ENCODE results near the gene CXCR5.
A peak's percentile ranks its signal among the peaks of the same experiment; 100 is the strongest.

Gene CXCR5

DNA sequence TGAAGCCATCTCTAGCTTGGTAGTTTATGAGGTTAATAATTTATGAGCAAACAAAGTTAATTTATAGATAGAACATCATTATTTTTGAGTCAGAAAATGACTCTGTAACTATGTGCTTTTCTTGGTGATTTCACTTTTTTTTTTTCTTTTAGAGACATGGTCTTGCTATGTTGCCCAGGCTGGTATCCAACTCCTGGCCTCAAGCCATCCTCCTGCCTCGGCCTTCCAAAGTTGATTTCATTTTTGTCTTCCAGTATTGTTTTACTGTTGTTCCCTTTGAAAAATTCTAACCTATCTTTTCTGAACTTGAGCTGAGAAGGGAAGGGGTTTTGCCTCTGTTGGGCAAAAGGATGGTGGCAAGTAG is 706 bp upstream of the CXCR5 start:
- Histone ChIP-seq H3K4me3 (no peak overlapping the region), H4K20me1 (no peaks in the 10 kb centered on the region), H3K4me1 (peaks cover 11 to 61% (median 29%) of the 10 kb centered on the region in 10 experiments), H3K4me2 (peak overlapping the region; percentile 20 to 64 (median 41); a peak in 17 of 22 replicates), H3K9me3 (replicated peaks in 1 of 11) (no peaks in the 10 kb centered on the region), H3K27me3 (no peaks in the 10 kb centered on the region), H3K27ac (no peak overlapping the region), H3K9ac (no peak overlapping the region), H3K36me3 (no peaks in the 10 kb centered on the region)
- TF ChIP-seq Cebpa-rat (IDR thresholded peaks at IDR 0.05): no peak

DNA sequence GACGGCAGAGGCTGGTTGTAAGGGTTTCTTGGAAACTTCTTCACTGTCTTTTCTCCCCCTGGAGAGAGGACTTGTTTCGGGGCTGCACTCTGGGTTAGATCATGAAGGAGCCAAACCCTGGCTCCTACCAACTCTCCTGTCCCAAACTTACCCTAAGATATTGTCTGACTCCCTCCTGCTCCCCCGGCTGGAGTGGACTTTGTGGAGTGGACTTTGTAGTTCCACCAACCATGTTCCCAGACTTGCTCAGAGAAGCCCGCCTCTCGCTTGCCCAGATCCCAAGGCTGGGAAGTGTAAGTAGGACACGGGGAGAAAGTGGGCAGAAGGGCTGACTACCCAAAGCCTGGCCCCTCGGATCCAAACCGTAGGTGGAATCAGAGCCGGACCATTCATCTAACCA is 1.2 kb downstream of the CXCR5 start:
- H3K4me1 ChIP-seq: peaks cover 11 to 58% (median 29%) of the 10 kb centered on the region in 10 experiments
- TF ChIP-seq Cebpa-rat (IDR thresholded peaks at IDR 0.05): no peak
- no peak overlapping the region for H3K4me3 ChIP-seq
- no peaks in the 10 kb centered on the region for H3K36me3 ChIP-seq
- H3K27me3 ChIP-seq: no peaks in the 10 kb centered on the region
- no peak overlapping the region for H3K9ac ChIP-seq
- no peaks in the 10 kb centered on the region for H3K9me3 ChIP-seq (replicated peaks in 1 of 11)
- no peak overlapping the region for H3K4me2 ChIP-seq
- H4K20me1 ChIP-seq: no peaks in the 10 kb centered on the region; a peak in 1 of 22 replicates
- H3K27ac ChIP-seq: no peak overlapping the region

DNA sequence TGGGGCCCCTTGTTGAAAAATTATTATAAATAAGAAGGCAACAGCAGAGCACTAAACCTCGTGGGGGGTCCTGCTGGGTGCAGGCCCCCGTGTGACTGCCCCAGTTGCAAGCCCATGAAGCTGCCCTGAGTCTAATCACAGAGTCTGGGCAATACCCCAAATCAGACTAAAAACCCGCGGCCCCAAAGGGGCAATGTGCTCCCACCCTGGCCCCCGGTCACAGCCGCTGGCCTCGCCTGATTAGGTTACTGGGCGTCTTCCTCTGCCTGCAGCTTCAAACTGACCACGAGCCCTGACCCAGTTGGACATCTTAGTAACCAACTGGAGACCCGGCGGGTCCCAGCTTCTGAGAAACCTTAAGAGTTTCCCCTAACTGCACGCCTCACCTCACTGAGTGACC is 1.6 kb downstream of the CXCR5 start:
- Histone ChIP-seq H3K9me3 (replicated peaks in 1 of 11) (no peaks in the 10 kb centered on the region), H3K4me2 (no peak overlapping the region), H3K36me3 (no peaks in the 10 kb centered on the region), H4K20me1 (no peaks in the 10 kb centered on the region; a peak in 1 of 22 replicates), H3K4me1 (peaks cover 11 to 58% (median 29%) of the 10 kb centered on the region in 10 experiments), H3K27me3 (no peaks in the 10 kb centered on the region), H3K9ac (no peak overlapping the region), H3K27ac (no peak overlapping the region), H3K4me3 (no peak overlapping the region)
- TF ChIP-seq Cebpa-rat (IDR thresholded peaks at IDR 0.05): no peak

DNA sequence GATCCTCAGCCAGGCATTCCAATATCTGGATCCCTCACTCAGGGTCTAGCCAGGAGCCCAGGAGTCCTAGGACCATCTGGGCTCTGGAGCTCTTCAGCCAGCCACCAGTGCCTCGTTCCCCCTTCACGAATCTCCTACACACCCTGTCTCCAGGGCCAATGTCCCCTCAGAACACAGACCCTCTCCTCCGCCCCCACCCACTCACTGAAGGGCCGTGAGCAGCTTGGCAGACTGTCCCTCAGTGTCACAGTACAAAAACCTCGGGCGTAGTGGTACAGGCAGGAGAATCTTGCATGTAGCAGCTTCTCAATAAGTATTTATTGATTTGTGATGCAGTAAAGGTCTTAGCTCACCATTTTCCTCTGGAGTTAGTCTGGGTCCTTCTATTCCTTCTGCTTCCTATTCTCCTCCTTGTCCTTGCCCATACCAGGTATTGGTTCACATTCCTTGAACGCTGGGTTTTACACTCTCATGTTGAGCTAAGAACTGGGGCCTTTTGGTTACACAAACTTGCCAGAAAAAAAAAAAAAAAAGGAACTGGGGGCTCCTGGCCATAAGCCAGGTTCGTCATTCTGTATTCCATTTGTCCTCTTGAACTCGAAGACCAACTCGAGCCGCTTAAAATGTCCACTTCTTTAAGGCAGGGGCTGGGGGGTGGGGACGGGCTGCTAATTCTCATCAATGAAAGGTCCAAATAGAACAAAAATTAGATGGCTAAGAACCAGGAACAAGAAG is 2.3 kb downstream of the CXCR5 start:
- H3K4me2 ChIP-seq: peak overlapping the region in 6 of 11 experiments; percentile 22 to 63 (median 50); a peak in 11 of 22 replicates

DNA sequence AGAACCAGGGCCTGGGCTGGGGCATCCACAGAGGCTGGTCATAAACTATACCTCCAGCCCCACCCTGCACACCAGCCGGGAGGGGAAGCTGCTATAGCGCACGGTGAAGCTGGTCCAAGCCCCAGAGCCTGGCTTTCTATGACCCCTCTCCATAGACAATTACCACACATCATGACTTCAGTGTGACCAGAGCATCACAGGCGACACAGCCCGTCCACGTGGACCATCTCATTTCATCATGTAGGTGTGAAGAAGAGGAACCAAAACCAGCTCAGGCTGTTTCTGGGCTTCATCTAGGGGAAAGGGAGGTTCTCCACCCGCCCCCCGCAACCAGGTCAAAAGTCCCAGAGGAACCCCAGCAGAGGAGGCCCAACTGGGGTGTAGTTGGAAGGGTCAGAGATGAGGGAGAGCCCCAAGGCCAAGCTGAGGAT is 3.0 kb downstream of the CXCR5 start:
- TF ChIP-seq Cebpa-rat (IDR thresholded peaks at IDR 0.05): no peak
- Histone ChIP-seq H3K4me1 (peaks cover 11 to 50% (median 27%) of the 10 kb centered on the region in 10 experiments), H3K36me3 (no peaks in the 10 kb centered on the region), H3K27ac (no peak overlapping the region), H3K9me3 (replicated peaks in 1 of 11) (no peaks in the 10 kb centered on the region), H3K4me2 (peak overlapping the region; percentile 22 to 63 (median 52)), H4K20me1 (no peaks in the 10 kb centered on the region; a peak in 1 of 22 replicates), H3K9ac (no peak overlapping the region), H3K27me3 (no peaks in the 10 kb centered on the region), H3K4me3 (no peak overlapping the region)

More for the DNA sequence above, 2.3 kb downstream of the CXCR5 start:
- Histone ChIP-seq H3K36me3 (no peaks in the 10 kb centered on the region), H3K27me3 (no peaks in the 10 kb centered on the region), H3K4me1 (peaks cover 11 to 57% (median 29%) of the 10 kb centered on the region in 10 experiments), H3K9ac (no peak overlapping the region), H3K27ac (no peak overlapping the region), H3K4me3 (no peak overlapping the region), H4K20me1 (no peaks in the 10 kb centered on the region; a peak in 1 of 22 replicates), H3K9me3 (replicated peaks in 1 of 11) (no peaks in the 10 kb centered on the region)
- no peak for TF ChIP-seq Cebpa-rat (IDR thresholded peaks at IDR 0.05)

DNA sequence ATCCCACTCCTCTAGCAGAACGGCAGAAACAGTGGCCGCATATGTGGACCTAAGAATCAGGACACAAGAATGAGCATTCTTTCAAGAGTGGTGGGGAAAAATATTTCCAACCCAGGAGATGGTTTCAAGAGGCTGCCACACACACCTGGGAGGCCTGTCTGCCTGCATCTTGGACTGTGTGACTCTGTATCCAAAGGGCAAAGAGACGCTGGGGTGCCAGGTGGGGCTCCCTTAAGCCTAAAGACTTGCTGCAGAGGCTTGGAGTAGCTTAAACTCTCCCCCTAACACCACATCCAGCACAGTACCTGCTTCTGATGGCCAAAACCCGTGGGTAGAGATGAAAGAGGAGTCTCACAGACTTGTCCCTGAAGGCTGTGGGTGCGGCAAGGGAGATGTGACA is 3.5 kb downstream of the CXCR5 start:
- Histone ChIP-seq H3K9me3 (replicated peaks in 1 of 11) (no peaks in the 10 kb centered on the region), H3K27me3 (no peaks in the 10 kb centered on the region), H3K27ac (no peak overlapping the region), H3K4me2 (peak overlapping the region; percentile 22 to 63 (median 52); a peak in 20 of 22 replicates), H3K9ac (no peak overlapping the region), H3K36me3 (no peaks in the 10 kb centered on the region), H4K20me1 (no peaks in the 10 kb centered on the region; a peak in 1 of 22 replicates), H3K4me1 (peaks cover 15 to 45% (median 28%) of the 10 kb centered on the region in 10 experiments), H3K4me3 (no peak overlapping the region)
- no peak for TF ChIP-seq Cebpa-rat (IDR thresholded peaks at IDR 0.05)

DNA sequence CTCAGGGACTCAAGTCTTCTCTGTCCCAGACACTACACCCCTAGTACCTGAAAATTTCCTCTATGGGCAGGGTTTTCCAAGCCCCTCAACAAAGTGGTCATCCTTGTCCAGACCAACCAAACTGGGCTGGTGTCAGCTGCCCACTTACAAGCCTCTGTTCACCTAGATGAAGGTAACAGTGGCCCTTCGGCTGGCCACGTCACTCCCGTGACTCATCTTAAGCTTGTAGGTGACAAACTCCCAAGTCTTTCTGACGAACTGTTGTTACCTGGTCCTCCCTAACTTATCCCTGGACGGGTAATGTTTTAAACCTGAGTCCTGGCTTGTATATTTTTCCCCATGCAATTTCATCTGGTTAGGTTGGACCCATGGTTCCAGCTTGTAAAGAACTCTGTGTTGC is 4.7 kb downstream of the CXCR5 start:
- Histone ChIP-seq H3K27ac (no peak overlapping the region), H3K4me2 (no peak overlapping the region)

DNA sequence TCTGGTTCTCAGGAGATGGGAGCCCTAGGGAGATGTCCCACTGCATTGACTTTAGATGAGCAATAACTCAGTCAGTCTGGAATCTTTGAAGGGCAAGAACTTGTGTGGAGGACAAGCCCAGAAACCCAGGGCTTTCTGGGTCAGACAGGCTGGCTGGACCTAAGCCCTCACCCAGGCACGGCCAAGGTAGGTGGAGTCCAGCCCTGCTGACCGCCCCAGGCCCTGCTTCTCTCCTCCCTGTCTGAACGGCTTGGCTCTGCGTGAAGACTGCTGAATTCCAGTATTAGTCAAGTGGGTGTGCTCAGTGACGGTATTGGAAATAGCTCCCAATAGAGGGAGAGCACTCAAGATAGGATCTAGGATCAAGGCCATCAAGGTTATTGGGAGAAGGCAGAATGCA is 6.1 kb downstream of the CXCR5 start:
- Histone ChIP-seq H4K20me1 (peaks cover 0 to 4% (median 0%) of the 10 kb centered on the region in 11 experiments; a peak in 1 of 22 replicates), H3K4me1 (peaks cover 17 to 50% (median 39%) of the 10 kb centered on the region in 10 experiments; a peak in 19 of 20 replicates), H3K4me2 (no peak overlapping the region), H3K4me3 (no peak overlapping the region), H3K27me3 (no peaks in the 10 kb centered on the region), H3K36me3 (no peaks in the 10 kb centered on the region), H3K27ac (no peak overlapping the region), H3K9ac (no peak overlapping the region), H3K9me3 (replicated peaks in 1 of 11) (no peaks in the 10 kb centered on the region)
- TF ChIP-seq Cebpa-rat (IDR thresholded peaks at IDR 0.05): no peak

More for the DNA sequence above, 4.7 kb downstream of the CXCR5 start:
- H3K4me3 ChIP-seq: no peak overlapping the region
- no peak overlapping the region for H3K9ac ChIP-seq
- H4K20me1 ChIP-seq: no peaks in the 10 kb centered on the region; a peak in 1 of 22 replicates
- TF ChIP-seq Cebpa-rat (IDR thresholded peaks at IDR 0.05): no peak
- no peaks in the 10 kb centered on the region for H3K27me3 ChIP-seq
- H3K9me3 ChIP-seq (replicated peaks in 1 of 11): no peaks in the 10 kb centered on the region
- H3K4me1 ChIP-seq: peaks cover 16 to 43% (median 30%) of the 10 kb centered on the region in 10 experiments
- H3K36me3 ChIP-seq: no peaks in the 10 kb centered on the region

DNA sequence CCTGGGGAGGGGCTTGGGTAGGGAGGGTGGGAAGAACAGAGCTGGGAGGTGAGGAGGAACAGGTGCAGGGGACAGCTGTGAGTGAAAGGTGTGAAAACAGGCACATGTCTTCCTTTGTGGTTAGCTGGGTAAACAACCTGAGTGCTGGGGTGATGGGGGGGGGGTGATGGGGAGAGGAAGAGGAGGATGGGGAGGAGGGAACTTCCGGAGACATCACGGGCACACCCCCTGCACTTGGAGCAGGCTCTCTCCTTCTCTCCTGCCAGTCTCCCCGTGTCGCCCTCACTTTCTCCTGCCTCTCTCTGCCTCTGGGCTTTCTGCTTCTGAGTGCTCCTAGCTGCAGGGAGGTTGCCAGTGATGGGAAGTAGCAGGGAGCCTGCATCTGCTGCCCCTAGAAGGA is 8.8 kb downstream of the CXCR5 start:
- no peak for TF ChIP-seq Cebpa-rat (IDR thresholded peaks at IDR 0.05)
- H3K9ac ChIP-seq: 0 out of 22 replicates have a peak overlapping the region, but pooled peaks of 1 of the 11 experiments have one; percentile 31
- H3K36me3 ChIP-seq: peaks cover 0 to 5% (median 0%) of the 10 kb centered on the region in 11 experiments; a peak in 1 of 22 replicates
- peak overlapping the region; percentile 23 to 87 (median 72); a peak in 19 of 22 replicates for H3K4me2 ChIP-seq
- no peaks in the 10 kb centered on the region for H3K27me3 ChIP-seq
- no peak overlapping the region for H3K4me3 ChIP-seq
- peaks cover 27 to 58% (median 53%) of the 10 kb centered on the region in 10 experiments for H3K4me1 ChIP-seq
- H4K20me1 ChIP-seq: peaks cover 0 to 30% (median 0%) of the 10 kb centered on the region in 11 experiments; a peak in 8 of 22 replicates
- H3K27ac ChIP-seq: no peak overlapping the region
- H3K9me3 ChIP-seq (replicated peaks in 1 of 11): no peaks in the 10 kb centered on the region
